GM12873 (cell line): ENCODE data around the gene CAMTA1.

ENCODE experiments used
- TF ChIP-seq, protein P1 (sequence below): IDR thresholded peaks from 2 replicates; pipeline ENCODE4 v1.5.1; 2012; ENCODE audit warnings: low read depth, mild to moderate bottlenecking, moderate library complexity, low read length, control low read depth; ENCODE audit not compliant: insufficient read depth; ENCODE audit errors: missing control alignments

The CAMTA1 gene

GRCh38 chr1:6802454-6802853, 17.2 kb downstream of the CAMTA1 start:
- TF ChIP-seq, protein P1, sequence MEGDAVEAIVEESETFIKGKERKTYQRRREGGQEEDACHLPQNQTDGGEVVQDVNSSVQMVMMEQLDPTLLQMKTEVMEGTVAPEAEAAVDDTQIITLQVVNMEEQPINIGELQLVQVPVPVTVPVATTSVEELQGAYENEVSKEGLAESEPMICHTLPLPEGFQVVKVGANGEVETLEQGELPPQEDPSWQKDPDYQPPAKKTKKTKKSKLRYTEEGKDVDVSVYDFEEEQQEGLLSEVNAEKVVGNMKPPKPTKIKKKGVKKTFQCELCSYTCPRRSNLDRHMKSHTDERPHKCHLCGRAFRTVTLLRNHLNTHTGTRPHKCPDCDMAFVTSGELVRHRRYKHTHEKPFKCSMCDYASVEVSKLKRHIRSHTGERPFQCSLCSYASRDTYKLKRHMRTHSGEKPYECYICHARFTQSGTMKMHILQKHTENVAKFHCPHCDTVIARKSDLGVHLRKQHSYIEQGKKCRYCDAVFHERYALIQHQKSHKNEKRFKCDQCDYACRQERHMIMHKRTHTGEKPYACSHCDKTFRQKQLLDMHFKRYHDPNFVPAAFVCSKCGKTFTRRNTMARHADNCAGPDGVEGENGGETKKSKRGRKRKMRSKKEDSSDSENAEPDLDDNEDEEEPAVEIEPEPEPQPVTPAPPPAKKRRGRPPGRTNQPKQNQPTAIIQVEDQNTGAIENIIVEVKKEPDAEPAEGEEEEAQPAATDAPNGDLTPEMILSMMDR = no peak

GRCh38 chr1:6802893-6803292, 17.6 kb downstream of the CAMTA1 start:
- TF ChIP-seq, protein P1 = no peak

DNA sequence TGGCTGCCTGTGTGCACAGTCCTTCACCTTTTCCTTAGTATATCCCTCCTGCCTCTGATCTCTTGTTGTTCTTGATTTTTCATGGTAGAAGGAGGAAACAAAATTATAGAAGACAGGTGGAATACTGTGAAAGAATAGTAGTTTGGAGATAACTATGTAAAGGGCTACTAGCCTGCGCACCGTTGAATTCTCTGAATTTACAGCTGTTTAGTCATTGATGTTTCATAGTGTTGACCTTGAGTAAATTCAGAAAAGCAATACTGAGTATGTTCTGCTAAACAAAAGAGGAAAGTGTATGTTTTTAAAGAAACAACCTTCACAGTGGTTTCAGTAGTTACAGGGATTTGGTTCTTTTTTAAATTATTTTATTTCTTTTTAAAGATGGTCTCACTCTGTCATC, 18.1 kb downstream of the CAMTA1 start:
- TF ChIP-seq, protein P1 = no peak

DNA sequence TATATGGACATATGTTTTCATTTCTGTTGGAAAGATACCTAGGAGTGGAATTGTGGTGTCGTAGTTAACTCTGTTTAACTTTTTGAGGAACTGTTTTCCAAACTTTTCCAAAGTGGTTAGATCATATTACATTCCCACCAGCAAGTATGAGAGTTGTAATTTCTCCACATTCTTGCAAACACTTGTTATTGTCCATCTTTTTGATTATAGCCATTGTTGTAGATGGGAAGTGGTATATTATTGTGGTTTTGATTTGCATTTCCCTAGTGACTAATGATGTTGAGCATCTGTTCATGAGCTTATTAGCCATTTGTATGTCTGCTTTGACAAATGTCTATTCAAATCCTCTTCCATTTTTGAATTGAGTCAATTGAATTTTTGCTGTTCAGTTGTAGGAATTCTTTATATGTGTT, 19.8 kb downstream of the CAMTA1 start:
- TF ChIP-seq, protein P1 = no peak

- TF ChIP-seq, protein P1 = no peak
Measured at GRCh38 chr1:6807782-6808181, 22.5 kb downstream of the CAMTA1 start.

DNA sequence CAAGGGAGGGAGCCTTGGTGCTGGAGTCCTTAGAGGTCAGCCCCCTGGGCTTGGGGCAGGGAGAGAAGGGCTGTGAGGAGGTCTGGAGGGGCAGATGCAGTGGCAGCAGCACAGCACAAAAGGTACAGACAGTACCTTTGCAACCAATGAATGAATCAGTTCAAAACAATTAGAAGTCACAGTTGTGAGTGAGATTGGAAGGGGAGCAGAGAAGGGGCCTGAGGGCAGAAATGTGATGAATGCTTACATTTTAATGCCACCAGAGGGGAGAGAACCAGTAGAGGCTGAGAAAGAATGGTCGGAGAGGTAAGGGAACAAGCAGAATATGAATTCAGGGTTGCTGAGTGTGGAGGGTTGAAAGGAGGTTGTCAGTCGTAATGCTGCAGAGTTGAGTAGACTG, 24.2 kb downstream of the CAMTA1 start:
- TF ChIP-seq, protein P1 = no peak

DNA sequence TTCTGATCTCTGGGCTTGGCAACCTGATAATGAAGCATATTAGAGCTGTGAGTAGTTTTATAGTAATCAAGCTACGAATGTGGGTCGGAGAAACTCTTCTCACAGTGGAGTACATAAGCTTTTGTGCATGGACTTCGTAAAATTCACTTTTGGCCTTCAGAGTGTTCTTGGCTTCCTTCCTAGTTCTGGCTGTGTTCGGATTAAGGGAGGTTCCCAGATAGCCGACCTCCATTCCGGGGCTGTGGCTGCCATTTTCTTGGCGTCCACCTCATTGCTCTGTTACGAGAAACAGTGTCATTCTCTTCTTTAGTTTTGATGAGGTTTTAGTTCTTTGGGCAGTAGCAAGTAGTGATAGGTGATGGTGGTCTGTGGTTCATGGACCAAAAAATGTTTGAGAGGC, 26.3 kb downstream of the CAMTA1 start:
- TF ChIP-seq, protein P1 = no peak
